Endothelial cell of umbilical vein (primary cell): ENCODE measurements around the gene MB. TPM values are rescaled to one million over a fixed set of nuclear protein-coding genes. Genes with fewer than 3 reads are reported as not detected.

ENCODE experiments used
- BruUV-seq: library from RNA; stranded (reverse); fragments of 400-500 nt; replicated peaks from 2 replicates; lab custom pipeline; 2021; lab: Mats Ljungman, UMichigan
- CTCF ChIA-PET: fragments of 300-600, 350-600 bp; sonication (Branson Sonifier 250); formaldehyde crosslinking; loops from one replicate; lab custom pipeline; 2021; ENCODE audit warnings: antibody characterized with exemption, inconsistent platforms; lab: Charles Lee
- POLR2A ChIA-PET: fragments of 300-600, 350-600 bp; sonication (Branson Sonifier 250); formaldehyde crosslinking; loops from one replicate; lab custom pipeline; 2021; ENCODE audit warnings: antibody characterized with exemption, inconsistent platforms; lab: Charles Lee
- DNase-seq: peaks from one replicate; pipeline ENCODE4 v3.0.0-alpha.2; 2011; ENCODE audit warnings: low read depth, low spot score
- FAIRE-seq: peaks from 2 replicates; lab custom pipeline; 2011; peaks lifted over from hg19 to GRCh38; lab: Jason Lieb, UNC
- H2AFZ ChIP-seq: 2 replicates; pipeline ENCODE4 v1.6.0; 2012; ENCODE audit warnings: low read depth, low read length, control low read depth, inconsistent platforms
- H3K27ac ChIP-seq: 2 replicates; pipeline ENCODE4 v1.5.1; 2011; ENCODE audit warnings: low read depth, mild to moderate bottlenecking, control low read depth, low read length, moderate library complexity; ENCODE audit not compliant: insufficient read depth
- H3K27me3 ChIP-seq, 2 experiments: 2 replicates each; pipeline versions ENCODE4 v1.6.0 to v1.6.1; 2011; ENCODE audit warnings: low read length in 2 of 2, mixed read lengths in 1 of 2; ENCODE audit not compliant: control insufficient read depth in 2 of 2, insufficient read depth in 2 of 2
- H3K36me3 ChIP-seq, 2 experiments: 2 replicates in 1 of 2; 3 replicates in 1 of 2; pipeline ENCODE4 v1.5.1; 2011; ENCODE audit warnings: low read length in 2 of 2, mild to moderate bottlenecking in 1 of 2, moderate library complexity in 1 of 2; ENCODE audit not compliant: control insufficient read depth in 2 of 2, insufficient read depth in 2 of 2; ENCODE audit errors: extremely low read depth in 1 of 2
- H3K4me1 ChIP-seq: 3 replicates; pipeline ENCODE4 v1.5.1; 2011; ENCODE audit warnings: mild to moderate bottlenecking, low read length; ENCODE audit not compliant: control insufficient read depth, insufficient read depth; ENCODE audit errors: extremely low read depth
- H3K4me2 ChIP-seq: 2 replicates; pipeline ENCODE4 v1.6.1; 2011; ENCODE audit warnings: low read length, control low read depth, mixed read lengths; ENCODE audit not compliant: insufficient read depth
- H3K4me3 ChIP-seq, 3 experiments: fragments of 200-600 bp in 1 of 3; sonication (generic), shearing (Covaris generic) in 1 of 3; replicated peaks in 1 of 3; 2 replicates each; pipeline ENCODE4 v1.5.1; 2011 to 2016; ENCODE audit warnings: control low read depth in 3 of 3, low read length in 3 of 3, mild to moderate bottlenecking in 2 of 3, inconsistent platforms in 1 of 3, low read depth in 1 of 3, moderate library complexity in 1 of 3; ENCODE audit not compliant: insufficient read depth in 1 of 3
- H3K79me2 ChIP-seq: 2 replicates; pipeline ENCODE4 v1.6.0; 2012; ENCODE audit warnings: low read length, inconsistent platforms; ENCODE audit not compliant: control insufficient read depth, insufficient read depth
- H3K9ac ChIP-seq: replicated peaks from 2 replicates; pipeline ENCODE3; 2011; ENCODE audit warnings: low read length, control low read depth; ENCODE audit not compliant: insufficient read depth; ENCODE audit errors: extremely low read depth
- H3K9me1 ChIP-seq: replicated peaks from 3 replicates; pipeline ENCODE4 v1.6.0; 2011; ENCODE audit warnings: mild to moderate bottlenecking, low read length; ENCODE audit not compliant: control insufficient read depth, insufficient read depth; ENCODE audit errors: extremely low read depth
- H3K9me3 ChIP-seq: replicated peaks from 2 replicates; pipeline ENCODE4 v1.5.1; 2012; ENCODE audit warnings: low read length, inconsistent platforms; ENCODE audit not compliant: control insufficient read depth, insufficient read depth
- H4K20me1 ChIP-seq: replicated peaks from 2 replicates; pipeline ENCODE3; 2011; ENCODE audit warnings: mild to moderate bottlenecking, low read length; ENCODE audit not compliant: control insufficient read depth, insufficient read depth; ENCODE audit errors: extremely low read depth
- EZH2 ChIP-seq: IDR thresholded peaks from 2 replicates; pipeline ENCODE4 v1.6.1; 2012; ENCODE audit warnings: borderline replicate concordance, low read depth, mild to moderate bottlenecking, moderate library complexity, low read length, inconsistent platforms; ENCODE audit not compliant: severe bottlenecking
- FOS ChIP-seq: IDR thresholded peaks from 2 replicates; pipeline ENCODE4 v1.6.1; 2011; ENCODE audit warnings: mild to moderate bottlenecking, low read length, moderate library complexity, borderline replicate concordance; ENCODE audit not compliant: insufficient read depth
- GATA2 ChIP-seq: IDR thresholded peaks from 2 replicates; pipeline ENCODE4 v1.7.0; 2011; ENCODE audit warnings: low read depth, mild to moderate bottlenecking, moderate library complexity, mixed read lengths, low read length; ENCODE audit not compliant: insufficient read length, insufficient read depth
- JUN ChIP-seq: IDR thresholded peaks from 2 replicates; pipeline ENCODE4 v1.6.1; 2011; ENCODE audit warnings: borderline replicate concordance, low read depth; ENCODE audit not compliant: insufficient read length, insufficient read depth
- MYC ChIP-seq: IDR thresholded peaks from one replicate; pipeline ENCODE4 v1.6.1; 2011; ENCODE audit warnings: mild to moderate bottlenecking, low read depth, low read length
- POLR2A ChIP-seq: IDR thresholded peaks from 2 replicates; pipeline ENCODE4 v1.6.1; 2012; ENCODE audit warnings: low read depth, mild to moderate bottlenecking, control low read depth, low read length
- POLR2AphosphoS5 ChIP-seq: IDR thresholded peaks from 2 replicates; pipeline ENCODE4 v1.6.1; 2012; ENCODE audit warnings: low read depth, mild to moderate bottlenecking, control low read depth, low read length, moderate library complexity; ENCODE audit not compliant: insufficient read depth
- dilution Hi-C: fragments of 300-500 bp; cut with MboI; formaldehyde crosslinking; loops from one replicate; pipeline ENCODE4 v1.15.0; 2019; ENCODE audit warnings: low sequenced_read_pairs; ENCODE audit not compliant: extremely low pct_ligation_motif_present
- intact Hi-C: fragments of 100-400 bp; cut with micrococcal nuclease; formaldehyde crosslinking; loops from one replicate; pipeline ENCODE4 v1.10.0; 2022
- polyA plus RNA-seq, 4 experiments: library from polyadenylated mRNA; depleted of rRNA in 3 of 4; stranded (reverse) in 3 of 4; unstranded in 1 of 4; fragments of >200 nt; gene quantifications; 2 replicates each; pipeline versions ENCODE4 v1.2.1 to v1.2.3, GENCODE V29; 2011 to 2012; ENCODE audit warnings: missing spikeins in 1 of 4
- total RNA-seq: library from RNA; stranded (reverse); gene quantifications from 2 replicates; pipeline ENCODE4 v1.2.3, GENCODE V29; 2021
- TF ChIP-seq, protein P1 (sequence below): IDR thresholded peaks from 2 replicates; pipeline ENCODE4 v1.6.1; 2011; ENCODE audit not compliant: insufficient read depth, insufficient read length
- TF ChIP-seq, protein P2 (sequence below), 2 donors: IDR thresholded peaks; 1 replicate in 1 of 2; 2 replicates in 1 of 2; pipeline ENCODE4 v1.5.1; 2011; ENCODE audit warnings: low read length in 2 of 2, mild to moderate bottlenecking in 2 of 2, moderate library complexity in 2 of 2, control low read depth in 1 of 2, inconsistent platforms in 1 of 2, low read depth in 1 of 2; ENCODE audit not compliant: insufficient read depth in 1 of 2; ENCODE audit errors: extremely low read depth in 1 of 2

Gene MB
- total and polyA plus RNA-seq, 2 donors (not counting 3 experiments of a cell fraction or from before 2014, with no cell fraction given) = not detected

DNA sequence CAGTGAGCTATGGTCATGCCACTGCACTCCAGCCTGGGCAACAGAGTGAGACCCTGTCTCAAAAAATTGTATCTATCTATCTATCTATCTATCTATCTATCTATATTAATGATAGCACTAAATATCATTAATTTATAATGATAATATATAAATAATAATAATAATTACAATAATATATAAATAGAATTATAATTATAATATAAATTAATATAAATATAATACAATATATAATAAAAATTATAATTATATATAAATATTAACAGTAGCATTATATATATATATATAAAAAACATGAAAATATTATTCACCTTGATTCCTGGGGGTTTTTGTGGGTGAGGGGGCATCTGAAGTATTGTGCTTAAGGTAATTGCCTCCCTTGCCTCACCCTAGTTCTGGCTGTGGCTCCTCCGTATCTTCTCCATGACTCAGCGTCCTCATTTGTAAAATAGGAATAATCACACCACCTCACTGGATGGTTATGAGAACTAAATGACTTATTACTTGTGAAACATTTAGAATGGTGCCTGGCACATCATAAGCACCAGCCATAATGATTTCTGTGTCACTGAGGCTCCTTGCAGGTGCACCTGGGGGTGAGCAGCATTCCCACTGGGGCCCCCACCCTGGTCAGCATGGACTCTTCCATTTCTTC, 57.6 kb downstream of the MB start:
- Histone ChIP-seq H3K9me3 (no peaks in the 10 kb centered on the region), H3K4me1 (no peaks in the 10 kb centered on the region), H3K79me2 (no peaks in the 10 kb centered on the region), H3K4me3 (no peak overlapping the region), H3K4me2 (no peak overlapping the region), H3K9me1 (no peaks in the 10 kb centered on the region), H4K20me1 (no peaks in the 10 kb centered on the region), H3K27ac (no peak overlapping the region), H3K9ac (no peak overlapping the region), H2AFZ (no peak overlapping the region), H3K27me3 (peaks cover 0 to 16% of the 10 kb centered on the region in 2 experiments), H3K36me3 (no peaks in the 10 kb centered on the region)
- no peak for FAIRE-seq
- BruUV-seq = no TSS peak
- ChIA-PET POLR2A (no interaction called here), CTCF (no interaction called here)
- intact Hi-C loops = no loop called here
- no peak for TF ChIP-seq POLR2AphosphoS5
- TF ChIP-seq POLR2A = no peak
- no peak for TF ChIP-seq FOS
- TF ChIP-seq JUN = no peak
- TF ChIP-seq EZH2 = no peak
- TF ChIP-seq, protein P1, sequence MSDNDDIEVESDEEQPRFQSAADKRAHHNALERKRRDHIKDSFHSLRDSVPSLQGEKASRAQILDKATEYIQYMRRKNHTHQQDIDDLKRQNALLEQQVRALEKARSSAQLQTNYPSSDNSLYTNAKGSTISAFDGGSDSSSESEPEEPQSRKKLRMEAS = no peak
- no peak for TF ChIP-seq GATA2
- no peak for TF ChIP-seq MYC
- TF ChIP-seq, protein P2, sequence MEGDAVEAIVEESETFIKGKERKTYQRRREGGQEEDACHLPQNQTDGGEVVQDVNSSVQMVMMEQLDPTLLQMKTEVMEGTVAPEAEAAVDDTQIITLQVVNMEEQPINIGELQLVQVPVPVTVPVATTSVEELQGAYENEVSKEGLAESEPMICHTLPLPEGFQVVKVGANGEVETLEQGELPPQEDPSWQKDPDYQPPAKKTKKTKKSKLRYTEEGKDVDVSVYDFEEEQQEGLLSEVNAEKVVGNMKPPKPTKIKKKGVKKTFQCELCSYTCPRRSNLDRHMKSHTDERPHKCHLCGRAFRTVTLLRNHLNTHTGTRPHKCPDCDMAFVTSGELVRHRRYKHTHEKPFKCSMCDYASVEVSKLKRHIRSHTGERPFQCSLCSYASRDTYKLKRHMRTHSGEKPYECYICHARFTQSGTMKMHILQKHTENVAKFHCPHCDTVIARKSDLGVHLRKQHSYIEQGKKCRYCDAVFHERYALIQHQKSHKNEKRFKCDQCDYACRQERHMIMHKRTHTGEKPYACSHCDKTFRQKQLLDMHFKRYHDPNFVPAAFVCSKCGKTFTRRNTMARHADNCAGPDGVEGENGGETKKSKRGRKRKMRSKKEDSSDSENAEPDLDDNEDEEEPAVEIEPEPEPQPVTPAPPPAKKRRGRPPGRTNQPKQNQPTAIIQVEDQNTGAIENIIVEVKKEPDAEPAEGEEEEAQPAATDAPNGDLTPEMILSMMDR (IDR thresholded peaks at IDR 0.05; ENCODE audit: extremely low read depth in 1 of 2, insufficient read depth in 1 of 2, low read depth in 1 of 2, low read length in 2 of 2) = no peak
- dilution Hi-C loops = no loop called here
- DNase-seq = no peak
